ENCODE data around the gene SLC15A3.

Gene SLC15A3

DNA sequence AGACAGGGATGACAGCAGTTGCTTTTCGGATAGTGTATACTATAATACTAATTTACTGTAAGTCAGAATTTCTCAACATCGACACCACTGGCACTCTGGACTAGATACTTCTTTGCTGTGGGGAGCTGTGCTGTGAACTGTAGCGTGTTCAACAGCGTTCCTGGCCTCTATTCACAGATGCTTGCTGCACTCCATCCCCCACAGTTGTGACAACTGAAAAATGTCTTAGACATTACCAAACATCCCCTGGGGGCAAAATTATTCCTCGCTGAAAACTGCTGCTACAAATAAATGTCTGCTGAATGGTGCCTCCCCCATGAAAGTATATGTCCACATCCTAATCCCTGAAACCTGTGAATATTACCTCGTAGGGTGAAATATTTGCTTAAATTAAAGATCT, 7.5 kb upstream of the SLC15A3 start:
- TF ChIP-seq ISL1 (CRISPR knock-in tag; IDR thresholded peaks at IDR 0.05) (no peak), ZFP30 (CRISPR knock-in tag; IDR thresholded peaks at IDR 0.05) (no peak), ZNF565 (CRISPR knock-in tag; conservative IDR thresholded peaks at IDR 0.05; ENCODE audit: low read depth) (no peak), SNAI2 (CRISPR knock-in tag; IDR thresholded peaks at IDR 0.05) (no peak), OSR1 (CRISPR knock-in tag; IDR thresholded peaks at IDR 0.05) (no peak), BACH2 (CRISPR knock-in tag; IDR thresholded peaks at IDR 0.05; ENCODE audit: borderline replicate concordance) (no peak), PPARA (CRISPR knock-in tag; IDR thresholded peaks at IDR 0.05; ENCODE audit: borderline replicate concordance) (no peak)
- TF ChIP-seq, protein P1, sequence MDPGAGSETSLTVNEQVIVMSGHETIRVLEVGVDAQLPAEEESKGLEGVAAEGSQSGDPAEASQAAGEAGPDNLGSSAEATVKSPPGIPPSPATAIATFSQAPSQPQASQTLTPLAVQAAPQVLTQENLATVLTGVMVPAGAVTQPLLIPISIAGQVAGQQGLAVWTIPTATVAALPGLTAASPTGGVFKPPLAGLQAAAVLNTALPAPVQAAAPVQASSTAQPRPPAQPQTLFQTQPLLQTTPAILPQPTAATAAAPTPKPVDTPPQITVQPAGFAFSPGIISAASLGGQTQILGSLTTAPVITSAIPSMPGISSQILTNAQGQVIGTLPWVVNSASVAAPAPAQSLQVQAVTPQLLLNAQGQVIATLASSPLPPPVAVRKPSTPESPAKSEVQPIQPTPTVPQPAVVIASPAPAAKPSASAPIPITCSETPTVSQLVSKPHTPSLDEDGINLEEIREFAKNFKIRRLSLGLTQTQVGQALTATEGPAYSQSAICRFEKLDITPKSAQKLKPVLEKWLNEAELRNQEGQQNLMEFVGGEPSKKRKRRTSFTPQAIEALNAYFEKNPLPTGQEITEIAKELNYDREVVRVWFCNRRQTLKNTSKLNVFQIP (CRISPR knock-in tag; IDR thresholded peaks at IDR 0.05; ENCODE audit: borderline replicate concordance, low read depth): no peak
- TF ChIP-seq, protein P2, sequence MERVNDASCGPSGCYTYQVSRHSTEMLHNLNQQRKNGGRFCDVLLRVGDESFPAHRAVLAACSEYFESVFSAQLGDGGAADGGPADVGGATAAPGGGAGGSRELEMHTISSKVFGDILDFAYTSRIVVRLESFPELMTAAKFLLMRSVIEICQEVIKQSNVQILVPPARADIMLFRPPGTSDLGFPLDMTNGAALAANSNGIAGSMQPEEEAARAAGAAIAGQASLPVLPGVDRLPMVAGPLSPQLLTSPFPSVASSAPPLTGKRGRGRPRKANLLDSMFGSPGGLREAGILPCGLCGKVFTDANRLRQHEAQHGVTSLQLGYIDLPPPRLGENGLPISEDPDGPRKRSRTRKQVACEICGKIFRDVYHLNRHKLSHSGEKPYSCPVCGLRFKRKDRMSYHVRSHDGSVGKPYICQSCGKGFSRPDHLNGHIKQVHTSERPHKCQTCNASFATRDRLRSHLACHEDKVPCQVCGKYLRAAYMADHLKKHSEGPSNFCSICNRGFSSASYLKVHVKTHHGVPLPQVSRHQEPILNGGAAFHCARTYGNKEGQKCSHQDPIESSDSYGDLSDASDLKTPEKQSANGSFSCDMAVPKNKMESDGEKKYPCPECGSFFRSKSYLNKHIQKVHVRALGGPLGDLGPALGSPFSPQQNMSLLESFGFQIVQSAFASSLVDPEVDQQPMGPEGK (CRISPR knock-in tag; IDR thresholded peaks at IDR 0.05; ENCODE audit: borderline replicate concordance): no peak
- TF ChIP-seq, protein P3, sequence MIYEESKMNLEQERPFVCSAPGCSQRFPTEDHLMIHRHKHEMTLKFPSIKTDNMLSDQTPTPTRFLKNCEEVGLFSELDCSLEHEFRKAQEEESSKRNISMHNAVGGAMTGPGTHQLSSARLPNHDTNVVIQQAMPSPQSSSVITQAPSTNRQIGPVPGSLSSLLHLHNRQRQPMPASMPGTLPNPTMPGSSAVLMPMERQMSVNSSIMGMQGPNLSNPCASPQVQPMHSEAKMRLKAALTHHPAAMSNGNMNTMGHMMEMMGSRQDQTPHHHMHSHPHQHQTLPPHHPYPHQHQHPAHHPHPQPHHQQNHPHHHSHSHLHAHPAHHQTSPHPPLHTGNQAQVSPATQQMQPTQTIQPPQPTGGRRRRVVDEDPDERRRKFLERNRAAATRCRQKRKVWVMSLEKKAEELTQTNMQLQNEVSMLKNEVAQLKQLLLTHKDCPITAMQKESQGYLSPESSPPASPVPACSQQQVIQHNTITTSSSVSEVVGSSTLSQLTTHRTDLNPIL (CRISPR knock-in tag; IDR thresholded peaks at IDR 0.05; ENCODE audit: low read depth): no peak
- TF ChIP-seq, protein P4, sequence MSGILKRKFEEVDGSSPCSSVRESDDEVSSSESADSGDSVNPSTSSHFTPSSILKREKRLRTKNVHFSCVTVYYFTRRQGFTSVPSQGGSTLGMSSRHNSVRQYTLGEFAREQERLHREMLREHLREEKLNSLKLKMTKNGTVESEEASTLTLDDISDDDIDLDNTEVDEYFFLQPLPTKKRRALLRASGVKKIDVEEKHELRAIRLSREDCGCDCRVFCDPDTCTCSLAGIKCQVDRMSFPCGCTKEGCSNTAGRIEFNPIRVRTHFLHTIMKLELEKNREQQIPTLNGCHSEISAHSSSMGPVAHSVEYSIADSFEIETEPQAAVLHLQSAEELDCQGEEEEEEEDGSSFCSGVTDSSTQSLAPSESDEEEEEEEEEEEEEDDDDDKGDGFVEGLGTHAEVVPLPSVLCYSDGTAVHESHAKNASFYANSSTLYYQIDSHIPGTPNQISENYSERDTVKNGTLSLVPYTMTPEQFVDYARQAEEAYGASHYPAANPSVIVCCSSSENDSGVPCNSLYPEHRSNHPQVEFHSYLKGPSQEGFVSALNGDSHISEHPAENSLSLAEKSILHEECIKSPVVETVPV (CRISPR knock-in tag; IDR thresholded peaks at IDR 0.05): no peak
- ATAC-seq: no peak

DNA sequence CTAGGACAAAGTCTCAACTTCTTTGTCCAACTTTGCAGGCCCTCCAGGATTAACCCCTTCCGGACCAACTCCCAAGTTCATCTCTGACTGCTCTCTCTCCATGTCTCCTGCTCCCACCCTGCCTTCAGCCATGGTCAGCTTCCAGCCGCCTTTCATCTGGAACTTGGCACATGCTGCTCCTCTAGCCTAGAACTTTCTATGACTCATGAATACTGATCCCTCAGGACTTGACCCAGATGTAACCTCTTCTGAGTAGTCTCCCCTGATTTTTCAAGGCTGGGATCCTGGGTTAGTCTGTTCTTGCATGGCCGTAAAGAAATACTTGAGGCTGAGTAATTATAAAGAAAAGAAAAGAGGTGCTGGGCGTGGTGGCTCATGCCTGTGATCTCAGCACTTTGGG, 5.2 kb upstream of the SLC15A3 start:
- no peak for ATAC-seq
- TF ChIP-seq RARB (CRISPR knock-in tag; IDR thresholded peaks at IDR 0.05) (no peak), ESRRG (CRISPR knock-in tag; IDR thresholded peaks at IDR 0.05) (no peak), ISL1 (CRISPR knock-in tag; IDR thresholded peaks at IDR 0.05) (no peak), ZC3H10 (CRISPR knock-in tag; IDR thresholded peaks at IDR 0.05) (no peak), PPARA (CRISPR knock-in tag; IDR thresholded peaks at IDR 0.05; ENCODE audit: borderline replicate concordance) (no peak), ZNF70 (CRISPR knock-in tag; IDR thresholded peaks at IDR 0.05) (no peak), TOX (CRISPR knock-in tag; IDR thresholded peaks at IDR 0.05; ENCODE audit: borderline replicate concordance) (no peak), ZFP3 (CRISPR knock-in tag; IDR thresholded peaks at IDR 0.05) (no peak), ZFP30 (CRISPR knock-in tag; IDR thresholded peaks at IDR 0.05) (no peak), OSR1 (CRISPR knock-in tag; IDR thresholded peaks at IDR 0.05) (no peak), ZNF8 (CRISPR knock-in tag; IDR thresholded peaks at IDR 0.05) (no peak)
- TF ChIP-seq, protein P2 (CRISPR knock-in tag; IDR thresholded peaks at IDR 0.05; ENCODE audit: borderline replicate concordance): no peak
- TF ChIP-seq, protein P5, sequence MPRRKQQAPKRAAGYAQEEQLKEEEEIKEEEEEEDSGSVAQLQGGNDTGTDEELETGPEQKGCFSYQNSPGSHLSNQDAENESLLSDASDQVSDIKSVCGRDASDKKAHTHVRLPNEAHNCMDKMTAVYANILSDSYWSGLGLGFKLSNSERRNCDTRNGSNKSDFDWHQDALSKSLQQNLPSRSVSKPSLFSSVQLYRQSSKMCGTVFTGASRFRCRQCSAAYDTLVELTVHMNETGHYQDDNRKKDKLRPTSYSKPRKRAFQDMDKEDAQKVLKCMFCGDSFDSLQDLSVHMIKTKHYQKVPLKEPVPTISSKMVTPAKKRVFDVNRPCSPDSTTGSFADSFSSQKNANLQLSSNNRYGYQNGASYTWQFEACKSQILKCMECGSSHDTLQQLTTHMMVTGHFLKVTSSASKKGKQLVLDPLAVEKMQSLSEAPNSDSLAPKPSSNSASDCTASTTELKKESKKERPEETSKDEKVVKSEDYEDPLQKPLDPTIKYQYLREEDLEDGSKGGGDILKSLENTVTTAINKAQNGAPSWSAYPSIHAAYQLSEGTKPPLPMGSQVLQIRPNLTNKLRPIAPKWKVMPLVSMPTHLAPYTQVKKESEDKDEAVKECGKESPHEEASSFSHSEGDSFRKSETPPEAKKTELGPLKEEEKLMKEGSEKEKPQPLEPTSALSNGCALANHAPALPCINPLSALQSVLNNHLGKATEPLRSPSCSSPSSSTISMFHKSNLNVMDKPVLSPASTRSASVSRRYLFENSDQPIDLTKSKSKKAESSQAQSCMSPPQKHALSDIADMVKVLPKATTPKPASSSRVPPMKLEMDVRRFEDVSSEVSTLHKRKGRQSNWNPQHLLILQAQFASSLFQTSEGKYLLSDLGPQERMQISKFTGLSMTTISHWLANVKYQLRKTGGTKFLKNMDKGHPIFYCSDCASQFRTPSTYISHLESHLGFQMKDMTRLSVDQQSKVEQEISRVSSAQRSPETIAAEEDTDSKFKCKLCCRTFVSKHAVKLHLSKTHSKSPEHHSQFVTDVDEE (CRISPR knock-in tag; IDR thresholded peaks at IDR 0.05): no peak
- TF ChIP-seq, protein P3 (CRISPR knock-in tag; IDR thresholded peaks at IDR 0.05; ENCODE audit: low read depth): no peak
